Tibial nerve (tissue), 4 donors: Measurements from ENCODE around the gene ZSWIM8. TPM values are rescaled to one million over a fixed set of nuclear protein-coding genes. Genes with fewer than 3 reads are reported as not detected.
"Not testable (repeated sequence)": the region's sequence is repeated elsewhere in the genome, so short reads cannot be mapped to it uniquely, and the experiment has no call there.

Experiments
- DNase-seq, 2 donors: peaks; one replicate each; pipeline ENCODE4 v3.0.0-alpha.2; 2019; ENCODE audit warnings: low spot score in 2 of 2
- H3K27ac ChIP-seq, 4 donors: fragments of 200-600 bp; sonication (generic) in 3 of 4; one replicate each; pipeline ENCODE4 v1.5.1; 2017 to 2019; ENCODE audit warnings: mild to moderate bottlenecking in 1 of 4
- H3K27me3 ChIP-seq, 2 donors: fragments of 200-600 bp; sonication (generic) in 1 of 2; one replicate each; pipeline versions ENCODE4 v1.5.1 to v1.6.0; 2017 to 2019
- H3K36me3 ChIP-seq, 3 donors: fragments of 200-600 bp; sonication (generic); one replicate each; pipeline ENCODE4 v1.5.1; 2018 to 2019
- H3K4me1 ChIP-seq, 4 donors: fragments of 200-600 bp; sonication (generic) in 3 of 4; one replicate each; pipeline ENCODE4 v1.5.1; 2017 to 2019
- H3K4me3 ChIP-seq, 4 donors: fragments of 200-600 bp; sonication (generic) in 3 of 4; one replicate each; pipeline ENCODE4 v1.5.1; 2017 to 2019; ENCODE audit warnings: mild to moderate bottlenecking in 1 of 4, moderate library complexity in 1 of 4
- H3K9me3 ChIP-seq, 4 donors: fragments of 200-600 bp; sonication (generic) in 3 of 4; one replicate each; pipeline ENCODE4 v1.5.1; 2017 to 2019
- CTCF ChIP-seq, 5 experiments: fragments of 200-600 bp in 3 of 5; fragments of 450-650 bp in 2 of 5; sonication (generic) in 3 of 5; IDR thresholded peaks; one replicate each; pipeline ENCODE4 v1.5.1; 2016 to 2019; ENCODE audit warnings: antibody characterized with exemption in 5 of 5, mild to moderate bottlenecking in 3 of 5, moderate library complexity in 2 of 5
- EP300 ChIP-seq, 2 donors: sonication (generic); formaldehyde crosslinking; IDR thresholded peaks; one replicate each; pipeline ENCODE4 v1.6.1; 2017; ENCODE audit warnings: antibody characterized with exemption in 2 of 2, mild to moderate bottlenecking in 1 of 2
- POLR2A ChIP-seq, 2 donors: fragments of 450-650 bp; IDR thresholded peaks; one replicate each; pipeline ENCODE4 v1.6.1; 2017; ENCODE audit warnings: antibody characterized with exemption in 2 of 2, mild to moderate bottlenecking in 2 of 2, moderate library complexity in 2 of 2
- WGBS, 2 donors: methylation state at CpG; one replicate each; pipeline ENCODE4 v1.1.5; 2018; 5-methylcytosine and 5-hydroxymethylcytosine counted together
- total RNA-seq, 4 donors: library from RNA; depleted of rRNA; stranded (reverse); fragments of >200 nt; gene quantifications; one replicate each; pipeline ENCODE4 v1.1.0, GENCODE V29; 2016

The ZSWIM8 gene
- total RNA-seq, 4 donors from 2014 or later, result 104 to 138 (median 121) TPM

- H3K9me3 ChIP-seq, result no peaks in the 10 kb centered on the region
- no peak overlapping the region for H3K4me3 ChIP-seq
- WGBS, 2 donors, result 85 to 87% methylated on average over 6 of the region's 6 CpGs
- no peaks in the 10 kb centered on the region for H3K27me3 ChIP-seq
- H3K27ac ChIP-seq, result no peak overlapping the region
- no peak for DNase-seq
- TF ChIP-seq EP300 (IDR thresholded peaks at IDR 0.05), result no peak
- TF ChIP-seq CTCF (IDR thresholded peaks at IDR 0.05), result no peak
- TF ChIP-seq POLR2A (IDR thresholded peaks at IDR 0.05), result no peak
- peaks cover 0 to 46% (median 0%) of the 10 kb centered on the region in 3 donors for H3K36me3 ChIP-seq
- no peaks in the 10 kb centered on the region for H3K4me1 ChIP-seq
Measured at GRCh38 chr10:73828161-73828560, 42.8 kb downstream of the ZSWIM8 start.

GRCh38 chr10:73829090-73829489, 43.7 kb downstream of the ZSWIM8 start:
- peaks cover 0 to 36% (median 0%) of the 10 kb centered on the region in 3 donors for H3K36me3 ChIP-seq

GRCh38 chr10:73836427-73836980, 51.1 kb downstream of the ZSWIM8 start:
- Histone ChIP-seq H3K9me3 (no peaks in the 10 kb centered on the region), H3K4me3 (no peak overlapping the region), H3K36me3 (peaks cover 0 to 65% (median 7%) of the 10 kb centered on the region in 3 donors), H3K27me3 (no peaks in the 10 kb centered on the region), H3K27ac (no peak overlapping the region), H3K4me1 (no peaks in the 10 kb centered on the region)
- WGBS, 2 donors, result 88 to 89% methylated on average over 11 of the region's 11 CpGs
- no peak for TF ChIP-seq CTCF (IDR thresholded peaks at IDR 0.05)
- TF ChIP-seq POLR2A (IDR thresholded peaks at IDR 0.05), result no peak
- no peak for TF ChIP-seq EP300 (IDR thresholded peaks at IDR 0.05)
- no peak for DNase-seq

More at GRCh38 chr10:73829090-73829489, 43.7 kb downstream of the ZSWIM8 start:
- DNase-seq, H3K9me3 ChIP-seq, H3K4me3 ChIP-seq, H3K4me1 ChIP-seq, H3K27me3 ChIP-seq, H3K27ac ChIP-seq: not testable (repeated sequence)
- WGBS, 2 donors, result 89 to 98% methylated on average over 7 of the region's 7 CpGs

GRCh38 chr10:73837072-73837471, 51.7 kb downstream of the ZSWIM8 start:
- H3K4me1 ChIP-seq, result no peaks in the 10 kb centered on the region
- H3K27me3 ChIP-seq, result no peaks in the 10 kb centered on the region
- TF ChIP-seq POLR2A (IDR thresholded peaks at IDR 0.05) (no peak), EP300 (IDR thresholded peaks at IDR 0.05) (no peak), CTCF (IDR thresholded peaks at IDR 0.05) (no peak)
- WGBS, 2 donors, result 75 to 84% methylated on average over 3 of the region's 3 CpGs
- no peak overlapping the region for H3K27ac ChIP-seq
- peaks cover 0 to 70% (median 7%) of the 10 kb centered on the region in 3 donors for H3K36me3 ChIP-seq
- no peak overlapping the region for H3K4me3 ChIP-seq
- no peak for DNase-seq
- H3K9me3 ChIP-seq, result no peaks in the 10 kb centered on the region

GRCh38 chr10:73838008-73838567, 52.7 kb downstream of the ZSWIM8 start:
- WGBS, 2 donors, result 90 to 93% methylated on average over 3 of the region's 3 CpGs
- H3K27me3 ChIP-seq, result no peaks in the 10 kb centered on the region
- H3K27ac ChIP-seq, result no peak overlapping the region
- H3K4me1 ChIP-seq, result no peaks in the 10 kb centered on the region
- no peak for DNase-seq
- no peak overlapping the region for H3K4me3 ChIP-seq
- H3K36me3 ChIP-seq, result peaks cover 0 to 80% (median 7%) of the 10 kb centered on the region in 3 donors
- H3K9me3 ChIP-seq, result no peaks in the 10 kb centered on the region
- TF ChIP-seq POLR2A (IDR thresholded peaks at IDR 0.05), result no peak
- no peak for TF ChIP-seq EP300 (IDR thresholded peaks at IDR 0.05)
- no peak for TF ChIP-seq CTCF (IDR thresholded peaks at IDR 0.05)
